ENCODE results near the gene NPC2.

- no peak for TF ChIP-seq PATZ1 (CRISPR knock-in tag; IDR thresholded peaks at IDR 0.05; ENCODE audit: borderline replicate concordance)
- TF ChIP-seq ARNTL (CRISPR knock-in tag; IDR thresholded peaks at IDR 0.05; ENCODE audit: borderline replicate concordance, low read depth): no peak
- no peak for TF ChIP-seq CSDC2 (CRISPR knock-in tag; IDR thresholded peaks at IDR 0.05)
- no peak for TF ChIP-seq ZFP3 (CRISPR knock-in tag; IDR thresholded peaks at IDR 0.05)
- no peak for TF ChIP-seq CREB5 (CRISPR knock-in tag; IDR thresholded peaks at IDR 0.05; ENCODE audit: low read depth)
- TF ChIP-seq PPARA (CRISPR knock-in tag; IDR thresholded peaks at IDR 0.05; ENCODE audit: borderline replicate concordance): no peak
- no peak for TF ChIP-seq ESRRG (CRISPR knock-in tag; IDR thresholded peaks at IDR 0.05)
- TF ChIP-seq SNAI2 (CRISPR knock-in tag; IDR thresholded peaks at IDR 0.05): no peak
- TF ChIP-seq ZC3H10 (CRISPR knock-in tag; IDR thresholded peaks at IDR 0.05): no peak
These were observed 50.3 kb downstream of the NPC2 start for GRCh38 chr14:74442757-74443156.

Data from SK-N-SH treated with all-trans-retinoic acid at 6 μM for 48 hours (cell line).